NCI-H82 treated with DMSO at 0.1 percent for 48 hours (cell line): ENCODE data around the gene MRGPRD.
"Not testable (repeated sequence)": the region's sequence is repeated elsewhere in the genome, so short reads cannot be mapped to it uniquely, and the experiment has no call there.

ENCODE experiments used
- DNase-seq: peaks from one replicate; lab custom pipeline; 2025; ENCODE audit not compliant: unreplicated experiment; lab: John Stamatoyannopoulos, UW

The MRGPRD gene

DNA sequence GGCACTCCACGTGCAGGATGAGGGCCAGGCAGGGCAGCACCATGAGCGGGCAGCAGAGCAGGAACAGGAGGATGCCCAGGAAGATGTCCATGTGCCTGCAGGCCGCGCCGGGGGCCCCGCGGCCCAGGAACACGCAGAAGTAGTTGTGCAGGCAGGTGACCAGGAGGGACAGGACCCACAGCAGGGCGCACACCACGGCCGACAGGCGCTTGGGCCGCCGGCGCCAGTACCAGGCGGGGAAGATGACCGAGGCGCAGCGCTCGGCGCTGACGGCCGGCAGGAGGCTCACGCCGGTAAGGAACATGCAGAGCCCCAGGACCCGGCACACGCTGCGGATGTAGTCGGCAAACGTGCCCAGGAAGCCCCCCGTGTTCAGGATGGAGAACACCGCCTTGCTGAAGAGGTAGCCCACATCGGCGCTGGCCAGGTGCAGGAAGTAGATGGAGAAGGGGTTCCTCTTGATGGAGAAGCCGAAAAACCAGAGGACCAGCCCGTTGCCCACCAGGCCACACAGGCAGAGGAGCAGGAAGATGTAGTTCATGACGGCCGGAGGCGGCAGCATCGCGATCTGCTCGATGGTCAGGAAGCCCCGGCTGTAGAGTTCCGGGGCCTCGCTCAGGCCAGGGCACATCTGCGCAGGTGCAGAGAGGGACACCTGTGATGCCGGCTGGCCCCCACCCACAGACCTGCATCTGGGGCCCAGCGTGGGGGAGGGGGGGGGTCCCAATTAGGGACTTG, 25.0 kb upstream of the MRGPRD start:
- no peak for DNase-seq

- DNase-seq = no peak
These were observed 24.4 kb upstream of the MRGPRD start for GRCh38 chr11:69005183-69005630.

DNA sequence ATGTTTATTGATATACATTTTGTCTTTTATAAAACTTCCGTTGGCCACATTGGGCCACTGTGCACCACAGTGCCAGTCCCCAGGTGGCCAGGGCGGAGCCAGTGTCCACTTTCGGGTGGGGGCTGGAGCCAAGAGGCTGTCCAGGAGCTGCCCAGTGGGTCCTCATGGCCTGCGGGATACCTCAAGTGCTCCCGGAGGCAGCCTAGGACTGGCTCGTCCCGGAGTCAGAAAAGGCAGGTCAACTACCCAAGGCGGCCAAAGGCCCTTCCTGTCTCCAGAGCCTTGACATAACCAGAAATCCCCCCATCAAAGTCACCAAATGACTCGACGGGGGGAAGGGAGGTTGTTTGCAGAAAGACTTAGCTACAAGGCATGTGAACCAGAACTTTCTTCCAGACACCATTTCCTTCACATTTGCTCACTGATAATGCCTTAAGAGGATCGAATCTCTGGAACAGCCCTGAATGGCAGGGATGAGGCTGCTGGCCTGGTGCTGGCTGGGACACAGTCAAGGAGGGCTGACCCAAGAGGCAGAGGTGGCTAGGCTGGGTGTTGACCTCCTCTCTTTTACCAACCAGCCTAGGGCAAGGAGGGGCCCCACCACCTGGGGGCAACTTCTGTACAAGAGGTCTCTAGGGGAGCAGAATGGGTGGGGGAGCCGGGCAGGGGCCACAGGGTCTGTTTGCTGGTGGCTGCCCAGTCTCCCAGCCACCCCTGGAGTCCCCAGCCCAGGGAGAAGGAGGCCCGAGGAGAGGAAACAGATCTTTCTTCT, 23.8 kb upstream of the MRGPRD start:
- DNase-seq = no peak

- DNase-seq = no peak
These were observed 23.1 kb upstream of the MRGPRD start for GRCh38 chr11:69003866-69004367.

GRCh38 chr11:69003301-69003865, 22.6 kb upstream of the MRGPRD start:
- DNase-seq = no peak

DNA sequence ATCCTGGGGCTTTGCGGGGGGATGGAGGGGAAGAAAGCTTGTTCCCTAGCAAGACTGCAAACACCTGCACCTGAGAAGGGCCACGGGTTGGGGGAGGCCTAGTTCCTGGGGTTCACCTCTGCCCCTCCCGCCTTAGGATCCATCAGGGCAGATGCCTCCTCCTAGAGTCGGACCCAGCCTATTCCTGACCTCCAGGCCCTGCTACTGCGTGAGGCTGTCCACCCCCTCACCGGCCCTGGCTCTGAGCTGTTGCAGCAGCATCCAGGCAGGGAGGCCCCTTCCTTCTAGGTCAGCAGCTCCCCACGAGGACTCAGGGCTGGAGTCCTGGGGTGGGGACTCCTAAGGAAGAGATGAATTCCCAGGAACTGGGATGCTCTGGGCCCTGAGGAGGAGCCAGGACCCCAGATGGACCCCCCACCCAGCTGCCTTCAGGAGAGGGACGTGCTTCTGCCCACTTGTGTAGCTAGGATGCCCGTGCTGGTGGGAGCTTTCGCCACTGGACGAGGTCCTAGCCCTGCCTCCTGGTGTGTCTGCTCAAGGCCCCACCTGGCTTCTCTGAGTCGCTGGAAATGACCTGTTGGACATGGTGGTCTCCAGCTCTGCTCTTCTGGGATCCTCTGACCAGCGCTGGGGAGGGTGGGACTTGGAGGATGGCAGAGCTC, 21.9 kb upstream of the MRGPRD start:
- no peak for DNase-seq

DNA sequence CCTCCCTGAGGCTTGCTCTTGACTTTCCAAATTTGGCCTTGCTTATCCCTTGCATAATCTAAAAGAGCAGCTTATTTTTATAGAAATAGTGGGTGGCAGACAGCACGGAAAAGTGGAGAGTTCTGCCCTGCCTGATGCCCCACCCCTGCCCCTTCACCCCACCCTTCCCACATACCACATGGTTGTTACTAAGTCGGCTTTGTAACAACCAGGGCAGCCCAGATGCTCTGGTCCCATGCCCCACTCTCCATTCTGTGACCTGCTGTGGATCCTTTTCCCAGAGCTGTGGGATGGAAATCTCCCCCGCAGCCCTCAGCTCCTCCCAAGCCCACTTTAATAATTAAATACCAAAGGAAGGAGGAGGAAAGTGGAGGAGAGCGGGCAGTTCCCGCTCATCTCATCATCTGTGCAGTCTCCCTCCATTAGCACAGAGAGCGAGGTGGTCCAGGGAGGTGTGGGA, 21.4 kb upstream of the MRGPRD start:
- no peak for DNase-seq

GRCh38 chr11:69001243-69002081, 20.7 kb upstream of the MRGPRD start:
- no peak for DNase-seq

DNA sequence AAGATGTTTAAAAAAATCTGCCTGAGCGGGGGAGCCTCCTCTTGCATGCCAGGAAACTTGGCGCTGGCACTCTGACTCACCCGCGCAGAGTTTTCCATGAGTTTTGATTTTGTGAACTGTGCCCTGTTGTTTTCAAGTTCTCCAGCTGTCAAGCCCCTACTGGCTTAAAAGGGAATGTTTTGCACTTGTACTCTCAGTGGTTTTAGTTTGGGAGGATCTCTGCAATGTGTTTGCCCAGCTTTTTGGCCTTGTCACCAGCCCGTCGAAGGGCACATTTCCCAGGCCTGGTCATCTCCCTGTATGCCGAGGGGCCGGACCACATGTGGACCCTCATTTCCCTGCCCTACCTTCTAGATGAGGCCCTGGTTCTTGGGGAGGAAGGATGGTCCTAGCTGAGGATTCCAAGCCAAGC, 20.1 kb upstream of the MRGPRD start:
- DNase-seq = no peak

- no peak for DNase-seq
These were observed 19.6 kb upstream of the MRGPRD start for GRCh38 chr11:69000391-69000790.

- DNase-seq = not testable (repeated sequence)
These were observed 19.1 kb upstream of the MRGPRD start for GRCh38 chr11:68999748-69000355.

GRCh38 chr11:68999093-68999747, 18.4 kb upstream of the MRGPRD start:
- no peak for DNase-seq

DNA sequence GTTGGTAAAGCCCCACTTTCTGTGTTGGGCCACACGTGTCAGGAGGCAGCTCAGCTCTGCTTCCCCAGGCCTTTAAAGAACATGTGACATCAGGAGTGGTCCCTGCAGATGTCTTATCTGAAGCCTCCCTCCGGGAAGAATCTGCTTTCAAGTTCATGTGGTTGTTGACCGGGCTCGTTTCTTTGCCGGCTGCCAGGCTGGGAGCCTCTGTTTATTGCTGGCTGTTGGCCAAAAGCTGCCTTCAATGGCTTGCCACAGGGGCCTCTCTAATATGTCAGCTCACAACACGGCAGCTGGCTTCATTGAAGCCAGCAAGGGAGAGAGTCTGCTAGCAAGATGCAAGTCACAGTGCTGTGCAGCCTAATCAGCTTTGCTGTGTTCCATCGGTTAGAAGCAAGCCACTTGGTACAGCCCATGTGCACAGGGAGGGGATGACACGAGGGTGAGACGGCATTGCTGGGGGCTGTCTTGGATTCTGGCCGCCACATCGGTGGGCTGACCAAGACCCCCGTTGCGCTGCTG, 17.7 kb upstream of the MRGPRD start:
- peak; percentile 52 for DNase-seq

GRCh38 chr11:68997995-68998348, 17.2 kb upstream of the MRGPRD start:
- no peak for DNase-seq

DNA sequence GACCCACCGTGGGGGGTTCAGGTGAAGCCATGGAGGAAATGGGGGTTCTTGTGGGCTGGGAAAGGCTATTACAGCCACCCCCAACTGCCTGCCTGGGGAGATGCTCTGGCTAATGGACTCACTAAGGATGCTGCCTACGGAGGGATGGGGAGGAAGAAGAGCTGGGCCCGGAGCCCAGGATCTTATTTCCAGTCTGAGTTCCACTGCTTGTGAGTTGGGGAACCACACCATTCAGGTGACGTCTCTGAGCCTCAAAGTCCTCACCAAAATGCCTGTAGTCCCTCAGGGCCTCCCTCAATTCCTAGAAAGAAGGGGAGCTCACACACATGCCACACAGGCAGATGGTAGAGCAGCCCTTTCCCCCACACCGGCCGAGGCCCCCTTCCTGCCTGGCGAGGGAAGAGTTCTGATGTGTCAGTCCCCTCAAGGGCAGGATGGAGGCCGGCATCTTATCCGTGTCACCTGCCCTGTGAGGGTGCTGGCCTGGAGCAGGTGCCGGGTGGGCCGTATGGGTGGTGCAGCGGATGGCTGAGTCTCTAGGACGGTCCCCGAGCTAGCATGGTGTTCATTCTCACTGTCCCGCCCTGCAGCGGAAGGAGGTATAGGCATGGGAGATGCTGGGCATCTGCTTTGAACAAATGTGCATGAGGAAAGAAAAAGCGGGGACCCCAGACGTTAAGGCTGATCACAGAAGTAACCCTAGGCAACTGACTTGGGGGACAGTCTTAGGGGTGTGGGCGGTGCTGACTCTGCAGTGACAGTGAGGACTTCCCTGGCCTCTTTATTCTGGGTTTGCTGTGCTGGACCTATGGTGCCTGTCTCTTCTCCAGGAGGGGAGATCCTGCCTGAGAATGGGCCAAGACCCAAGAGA, 16.6 kb upstream of the MRGPRD start:
- DNase-seq = no peak

- DNase-seq = no peak
These were observed 15.8 kb upstream of the MRGPRD start for GRCh38 chr11:68996376-68997123.

DNA sequence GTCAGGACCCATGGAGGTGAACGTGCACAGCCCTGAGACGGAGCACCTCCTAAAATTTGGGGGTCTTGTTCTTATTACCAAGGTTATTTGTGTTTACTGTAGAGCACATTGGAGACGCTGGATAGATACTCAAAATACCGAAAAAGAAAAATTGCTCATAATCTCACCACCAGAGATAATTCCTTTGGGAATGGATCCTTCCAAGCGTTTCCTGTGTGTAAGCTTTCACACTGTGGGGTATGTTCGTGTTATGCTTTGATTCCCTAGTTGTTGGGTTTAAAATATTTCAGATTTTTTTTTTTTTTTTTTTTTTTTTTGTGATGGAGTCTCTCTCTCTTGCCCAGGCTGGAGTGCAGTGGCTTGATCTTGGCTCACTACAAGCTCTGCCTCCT, 14.1 kb upstream of the MRGPRD start:
- no peak for DNase-seq
